C4-2B (cell line): ENCODE results near the gene MRLN.

ENCODE experiments used
- H3K27ac ChIP-seq: fragments of 450-650 bp; 2 replicates; pipeline ENCODE4 v1.5.1; 2017
- CTCF ChIP-seq: fragments of 450-650 bp; conservative IDR thresholded peaks from 2 replicates; pipeline ENCODE4 v1.5.1; 2017; ENCODE audit warnings: mild to moderate bottlenecking
- ZFX ChIP-seq: fragments of 450-650 bp; IDR thresholded peaks from 2 replicates; pipeline ENCODE4 v1.6.1; 2017

MRLN gene

GRCh38 chr10:59706851-59707797 is 46.1 kb downstream of the MRLN start:
- no peak for TF ChIP-seq ZFX
- TF ChIP-seq CTCF: no peak
- H3K27ac ChIP-seq: no peak overlapping the region

- no peak overlapping the region for H3K27ac ChIP-seq
Measured at GRCh38 chr10:59705931-59706330, 47.3 kb downstream of the MRLN start.

GRCh38 chr10:59704630-59705029 is 48.6 kb downstream of the MRLN start:
- TF ChIP-seq ZFX: no peak
- no peak for TF ChIP-seq CTCF
- no peak overlapping the region for H3K27ac ChIP-seq

More at GRCh38 chr10:59705931-59706330, 47.3 kb downstream of the MRLN start:
- no peak for TF ChIP-seq ZFX
- no peak for TF ChIP-seq CTCF

GRCh38 chr10:59702347-59702746 is 50.9 kb downstream of the MRLN start:
- TF ChIP-seq ZFX (no peak), CTCF (no peak)
- H3K27ac ChIP-seq: no peak overlapping the region

- no peak overlapping the region for H3K27ac ChIP-seq
- TF ChIP-seq CTCF (no peak), ZFX (no peak)
Measured at GRCh38 chr10:59700709-59701108, 52.5 kb downstream of the MRLN start.

- TF ChIP-seq CTCF (no peak), ZFX (no peak)
- no peak overlapping the region for H3K27ac ChIP-seq
Measured at GRCh38 chr10:59698326-59698725, 54.9 kb downstream of the MRLN start.

GRCh38 chr10:59695637-59696036 is 57.6 kb downstream of the MRLN start:
- TF ChIP-seq CTCF: no peak
- TF ChIP-seq ZFX: no peak
- H3K27ac ChIP-seq: no peak overlapping the region
